ENCODE measurements around the gene TBX2. TPM values are rescaled to one million over a fixed set of nuclear protein-coding genes. Genes with fewer than 3 reads are reported as not detected.
A peak's percentile ranks its signal among the peaks of the same experiment; 100 is the strongest.

Gene TBX2
- total RNA-seq, 2 donors from 2014 or later, result 35.2 to 49.5 TPM

GRCh38 chr17:61416540-61417363 lies 17.1 kb downstream of the TBX2 start:
- Histone ChIP-seq H3K27me3 (replicated peaks; ENCODE audit: insufficient read depth) (peaks cover 8% of the 10 kb centered on the region), H3K27ac (peak overlapping the region; percentile 66 to 76), H3K4me1 (ENCODE audit: control insufficient read depth in 1 of 2, low read depth in 2 of 2) (peaks cover 0 to 47% of the 10 kb centered on the region in 2 donors), H3K9me3 (no peaks in the 10 kb centered on the region), H3K4me3 (peak overlapping the region; percentile 52), H3K36me3 (no peaks in the 10 kb centered on the region)
- ATAC-seq (ENCODE audit: insufficient number of reproducible peaks, low FRiP score, low read depth), result no peak
- peak; percentile 97 for TF ChIP-seq CTCF (IDR thresholded peaks at IDR 0.05)
- DNase-seq (ENCODE audit: low spot score), result peak; percentile 73

DNA sequence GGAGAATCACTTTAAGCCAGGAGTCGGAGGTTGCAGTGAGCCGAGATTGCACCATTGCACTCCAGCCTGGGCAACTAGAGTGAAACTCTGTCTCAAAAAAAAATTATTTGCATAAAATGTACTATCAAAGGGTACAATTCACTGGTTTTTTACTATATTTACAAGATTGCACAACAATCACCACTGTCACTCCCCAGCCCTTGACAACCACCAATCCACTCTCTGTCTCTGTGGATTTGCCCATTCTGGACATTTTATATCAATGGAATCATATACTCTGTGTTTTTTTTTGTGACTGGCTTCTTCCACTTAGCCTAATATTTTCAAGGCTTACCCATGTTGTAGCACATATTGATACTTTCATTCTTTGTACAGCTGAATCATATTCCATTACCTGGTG lies 18.8 kb downstream of the TBX2 start:
- no peak for ATAC-seq (ENCODE audit: insufficient number of reproducible peaks, low FRiP score, low read depth)
- H3K27me3 ChIP-seq (replicated peaks; ENCODE audit: insufficient read depth), result peaks cover 13% of the 10 kb centered on the region
- H3K27ac ChIP-seq, result no peak overlapping the region
- H3K4me3 ChIP-seq, result no peak overlapping the region
- no peak for TF ChIP-seq CTCF (IDR thresholded peaks at IDR 0.05)
- DNase-seq (ENCODE audit: low spot score), result no peak
- no peaks in the 10 kb centered on the region for H3K36me3 ChIP-seq
- no peaks in the 10 kb centered on the region for H3K9me3 ChIP-seq
- peaks cover 0 to 35% of the 10 kb centered on the region in 2 donors for H3K4me1 ChIP-seq (ENCODE audit: control insufficient read depth in 1 of 2, low read depth in 2 of 2)

DNA sequence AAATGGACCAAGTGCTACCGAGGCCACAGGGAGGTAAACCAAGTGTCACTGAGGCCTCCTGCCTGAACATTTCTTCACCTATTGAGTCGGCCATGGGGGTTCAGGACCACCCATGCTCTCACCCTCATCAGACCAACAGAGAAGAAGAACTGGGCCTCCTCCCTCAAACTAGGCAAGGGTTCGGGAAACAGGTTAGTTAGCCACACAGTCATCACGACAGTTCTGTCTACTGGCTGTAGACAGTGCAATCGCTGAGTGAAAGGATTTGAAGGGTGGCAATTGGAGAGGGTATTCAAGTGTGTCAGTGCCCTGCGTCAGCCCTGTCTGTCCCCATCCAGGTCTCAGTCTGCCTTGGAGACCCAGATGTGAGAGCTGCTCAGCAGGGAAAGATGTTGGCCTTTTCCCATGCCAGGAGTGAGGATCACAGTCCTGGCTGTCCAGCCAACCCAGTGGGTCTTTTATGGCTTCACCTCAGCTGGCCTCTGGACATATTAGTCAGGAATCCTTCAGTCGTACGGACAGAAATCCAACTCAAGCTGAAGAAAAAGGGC lies 19.9 kb downstream of the TBX2 start:
- no peak for TF ChIP-seq CTCF (IDR thresholded peaks at IDR 0.05)
- Histone ChIP-seq H3K36me3 (no peaks in the 10 kb centered on the region), H3K27ac (no peak overlapping the region), H3K27me3 (replicated peaks; ENCODE audit: insufficient read depth) (peaks cover 13% of the 10 kb centered on the region), H3K9me3 (no peaks in the 10 kb centered on the region), H3K4me1 (ENCODE audit: control insufficient read depth in 1 of 2, low read depth in 2 of 2) (peaks cover 0 to 25% of the 10 kb centered on the region in 2 donors), H3K4me3 (no peak overlapping the region)
- DNase-seq (ENCODE audit: low spot score) (no peak), ATAC-seq (ENCODE audit: insufficient number of reproducible peaks, low FRiP score, low read depth) (no peak)

DNA sequence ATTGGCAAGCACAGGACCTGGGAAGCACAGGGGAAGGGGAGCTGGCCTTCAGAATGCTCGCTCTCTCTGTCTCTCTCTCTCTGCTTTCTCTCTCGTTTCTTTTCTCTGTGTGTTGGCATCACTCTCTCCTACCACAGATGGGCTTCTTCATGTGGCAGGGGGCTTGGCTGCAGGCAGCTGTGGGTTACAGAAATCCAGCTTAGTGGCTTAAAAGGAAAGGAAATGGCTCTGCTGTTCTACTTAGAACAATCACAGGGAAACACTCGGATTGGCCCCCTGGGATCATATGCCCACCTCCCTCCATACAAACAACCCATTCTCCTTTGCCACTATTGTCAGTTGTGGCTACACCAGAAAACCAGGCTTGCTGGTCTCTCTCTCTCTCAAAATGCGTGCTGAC lies 20.4 kb downstream of the TBX2 start:
- Histone ChIP-seq H3K36me3 (no peaks in the 10 kb centered on the region), H3K27ac (no peak overlapping the region), H3K4me1 (ENCODE audit: control insufficient read depth in 1 of 2, low read depth in 2 of 2) (peaks cover 0 to 21% of the 10 kb centered on the region in 2 donors), H3K27me3 (replicated peaks; ENCODE audit: insufficient read depth) (peaks cover 13% of the 10 kb centered on the region), H3K4me3 (no peak overlapping the region), H3K9me3 (no peaks in the 10 kb centered on the region)
- DNase-seq (ENCODE audit: low spot score) (no peak), ATAC-seq (ENCODE audit: insufficient number of reproducible peaks, low FRiP score, low read depth) (no peak)
- TF ChIP-seq CTCF (IDR thresholded peaks at IDR 0.05), result no peak

DNA sequence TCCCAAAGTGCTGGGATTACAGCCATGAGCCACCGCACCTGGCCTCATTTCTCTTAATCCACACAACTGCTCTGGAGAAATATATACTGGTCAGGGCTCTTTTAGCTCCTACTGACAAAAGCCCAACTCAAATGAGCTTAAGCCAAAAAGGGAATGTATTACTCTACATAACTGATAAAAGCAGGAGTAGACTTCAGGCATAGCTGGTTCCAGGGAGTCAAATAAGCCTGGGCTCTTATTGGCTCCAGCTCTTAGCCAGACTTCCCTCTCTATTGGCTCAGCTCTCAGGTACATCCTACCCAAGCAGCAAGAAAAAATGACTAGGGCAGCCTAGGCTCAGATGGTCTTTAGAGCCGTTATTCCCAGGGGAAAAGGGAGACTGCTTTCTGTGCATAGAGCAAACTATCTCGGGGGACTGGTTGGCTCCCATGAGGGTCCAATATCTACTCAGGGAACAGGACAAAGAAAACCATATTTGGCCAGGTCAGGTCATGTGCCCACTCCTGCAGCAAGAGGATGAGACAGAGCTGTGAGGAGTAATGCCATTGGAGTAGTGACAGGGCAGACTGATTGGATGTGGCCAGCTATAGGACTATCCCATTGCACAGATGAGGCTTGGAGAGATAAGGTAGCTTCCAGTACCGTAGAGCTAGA lies 21.2 kb downstream of the TBX2 start:
- H3K4me3 ChIP-seq, result no peak overlapping the region
- ATAC-seq (ENCODE audit: insufficient number of reproducible peaks, low FRiP score, low read depth) (no peak), DNase-seq (ENCODE audit: low spot score) (no peak)
- peaks cover 0 to 13% of the 10 kb centered on the region in 2 donors for H3K4me1 ChIP-seq (ENCODE audit: control insufficient read depth in 1 of 2, low read depth in 2 of 2)
- no peaks in the 10 kb centered on the region for H3K9me3 ChIP-seq
- H3K27ac ChIP-seq, result no peak overlapping the region
- H3K27me3 ChIP-seq (replicated peaks; ENCODE audit: insufficient read depth), result peaks cover 13% of the 10 kb centered on the region
- H3K36me3 ChIP-seq, result no peaks in the 10 kb centered on the region
- TF ChIP-seq CTCF (IDR thresholded peaks at IDR 0.05), result no peak
